B cell (primary cell): ENCODE measurements around the gene PROM2. TPM values are rescaled to one million over a fixed set of nuclear protein-coding genes. Genes with fewer than 3 reads are reported as not detected.

Experiments
- ATAC-seq: fragments of 200-7000 bp; cut with Tn5 transposase; one replicate; pipeline ENCODE4 v1.10.0; 2021; ENCODE audit warnings: low read depth, mild to moderate bottlenecking, moderate number of reproducible peaks, moderate library complexity
- CTCF ChIA-PET: fragments of 350-600 bp; sonication (Branson Sonifier 250); formaldehyde crosslinking; loops from one replicate; lab custom pipeline; 2021; ENCODE audit warnings: antibody characterized with exemption, inconsistent platforms; lab: Charles Lee
- POLR2A ChIA-PET: fragments of 350-600 bp; sonication (Branson Sonifier 250); formaldehyde crosslinking; loops from one replicate; lab custom pipeline; 2021; ENCODE audit warnings: antibody characterized with exemption; lab: Charles Lee
- DNase-seq: peaks from one replicate; pipeline ENCODE4 v3.0.0; 2013
- H2AFZ ChIP-seq: 2 replicates; pipeline ENCODE4 v1.6.1; 2012; ENCODE audit warnings: mild to moderate bottlenecking, low read depth, low read length; ENCODE audit not compliant: insufficient read depth, poor library complexity, severe bottlenecking
- H3K27ac ChIP-seq, 2 donors: 1 replicate in 1 of 2; 2 replicates in 1 of 2; pipeline ENCODE4 v1.5.1; 2012 to 2013; ENCODE audit warnings: low read length in 2 of 2, mild to moderate bottlenecking in 2 of 2, moderate library complexity in 1 of 2
- H3K27me3 ChIP-seq, 4 experiments: fragments of 200-600 bp in 1 of 4; sonication (generic) in 1 of 4; replicated peaks in 1 of 4; 1 replicate in 2 of 4; 2 replicates in 2 of 4; pipeline versions ENCODE4 v1.6.1 to v1.7.0; 2013 to 2016; ENCODE audit warnings: low read length in 3 of 4, mild to moderate bottlenecking in 2 of 4, mixed read lengths in 1 of 4, moderate library complexity in 1 of 4; ENCODE audit not compliant: insufficient read depth in 4 of 4, control insufficient read depth in 3 of 4; ENCODE audit errors: control extremely low read depth in 1 of 4
- H3K36me3 ChIP-seq, 2 experiments: replicated peaks in 1 of 2; 1 replicate in 1 of 2; 2 replicates in 1 of 2; pipeline versions ENCODE4 v1.6.1 to v1.7.1; 2013; ENCODE audit warnings: low read length in 1 of 2; ENCODE audit not compliant: insufficient read depth in 2 of 2, control insufficient read depth in 1 of 2; ENCODE audit errors: control extremely low read depth in 1 of 2, extremely low read depth in 1 of 2
- H3K4me1 ChIP-seq, 2 donors: fragments of 200-600 bp in 1 of 2; sonication (generic) in 1 of 2; 1 replicate in 1 of 2; 2 replicates in 1 of 2; pipeline versions ENCODE4 v1.5.1 to v1.6.1; 2013 to 2017; ENCODE audit warnings: low read length in 2 of 2; ENCODE audit not compliant: control insufficient read depth in 2 of 2, insufficient read depth in 2 of 2
- H3K4me2 ChIP-seq: replicated peaks from 2 replicates; pipeline ENCODE3; 2012; ENCODE audit warnings: mild to moderate bottlenecking, low read depth, low read length; ENCODE audit not compliant: poor library complexity, severe bottlenecking
- H3K4me3 ChIP-seq, 5 experiments: fragments of 200-600 bp in 1 of 5; sonication (generic) in 1 of 5; 1 replicate in 3 of 5; 2 replicates in 2 of 5; pipeline versions ENCODE4 v1.5.1 to v1.7.0; 2011 to 2016; ENCODE audit warnings: low read length in 4 of 5, mild to moderate bottlenecking in 4 of 5, low read depth in 2 of 5, control low read depth in 1 of 5, moderate library complexity in 1 of 5; ENCODE audit not compliant: insufficient read depth in 1 of 5; ENCODE audit errors: control extremely low read depth in 1 of 5, extremely low read depth in 1 of 5
- H3K79me2 ChIP-seq: fragments of 200-600 bp; sonication (generic); one replicate; pipeline ENCODE4 v1.6.0; 2016; ENCODE audit warnings: low read length; ENCODE audit not compliant: control insufficient read depth, insufficient read depth
- H3K9ac ChIP-seq: fragments of 200-600 bp; sonication (generic); 2 replicates; pipeline ENCODE4 v1.6.1; 2017; ENCODE audit warnings: mild to moderate bottlenecking, low read length, moderate library complexity
- H3K9me3 ChIP-seq, 3 donors: one replicate each; pipeline versions ENCODE4 v1.6.1 to v1.7.1; 2013; ENCODE audit warnings: low read length in 2 of 3; ENCODE audit not compliant: control insufficient read depth in 2 of 3, insufficient read depth in 1 of 3; ENCODE audit errors: control extremely low read depth in 1 of 3
- H4K20me1 ChIP-seq: 2 replicates; pipeline ENCODE4 v1.6.0; 2012; ENCODE audit warnings: mild to moderate bottlenecking, low read length; ENCODE audit not compliant: insufficient read depth, control insufficient read depth, poor library complexity, severe bottlenecking
- H3K27ac Mint-ChIP-seq: one replicate; pipeline ENCODE4 v1.8.0; 2021; ENCODE audit warnings: mixed read lengths
- H3K27me3 Mint-ChIP-seq: one replicate; pipeline ENCODE4 v1.8.0; 2021; ENCODE audit warnings: mixed read lengths
- H3K4me1 Mint-ChIP-seq: one replicate; pipeline ENCODE4 v1.8.0; 2021; ENCODE audit warnings: mixed read lengths
- H3K4me3 Mint-ChIP-seq: one replicate; pipeline ENCODE4 v1.8.0; 2021; ENCODE audit warnings: mixed read lengths
- H3K9me3 Mint-ChIP-seq: one replicate; pipeline ENCODE4 v1.8.0; 2022; ENCODE audit warnings: mixed read lengths; ENCODE audit not compliant: insufficient read depth
- CTCF ChIP-seq: fragments of 200-600 bp; IDR thresholded peaks from one replicate; pipeline ENCODE4 v1.8.0; 2022; ENCODE audit warnings: antibody characterized with exemption, mild to moderate bottlenecking
- EZH2 ChIP-seq: IDR thresholded peaks from 2 replicates; pipeline ENCODE4 v1.6.1; 2012; ENCODE audit warnings: borderline replicate concordance, low read depth, mild to moderate bottlenecking, moderate library complexity, low read length; ENCODE audit not compliant: insufficient read depth, poor library complexity, severe bottlenecking
- WGBS: methylation state at CpG from one replicate; pipeline ENCODE4 v1.1.5; 2013; ENCODE audit warnings: missing lambda C conversion rate; ENCODE audit not compliant: insufficient coverage; 5-methylcytosine and 5-hydroxymethylcytosine counted together
- intact Hi-C: fragments of 100-400 bp; cut with micrococcal nuclease; formaldehyde crosslinking; loops from one replicate; pipeline ENCODE4 v1.10.0; 2022
- polyA plus RNA-seq: library from polyadenylated mRNA; depleted of rRNA; stranded (reverse); fragments of >200 nt; gene quantifications from 2 replicates; pipeline ENCODE4 v1.2.3, GENCODE V29; 2012
- total RNA-seq, 2 donors: library from RNA; stranded (reverse); fragments of 120-200 nt in 1 of 2; gene quantifications; 1 replicate in 1 of 2; 2 replicates in 1 of 2; pipeline versions ENCODE4 v1.2.3 to v1.2.4, GENCODE V29; 2013 to 2022

PROM2 gene
- total and polyA plus RNA-seq, 2 donors (not counting 1 experiment from before 2014, with no cell fraction given): 0.67 to 1.3 TPM

- Histone ChIP-seq H3K79me2 (no peaks in the 10 kb centered on the region), H3K9me3 (peaks cover 2 to 30% (median 4%) of the 10 kb centered on the region in 3 donors), H3K27ac (no peak overlapping the region), H4K20me1 (no peaks in the 10 kb centered on the region), H3K27me3 (no peaks in the 10 kb centered on the region), H3K4me1 (no peaks in the 10 kb centered on the region), H3K9ac (no peak overlapping the region), H3K36me3 (no peaks in the 10 kb centered on the region), H3K4me2 (no peak overlapping the region), H3K4me3 (no peak overlapping the region), H2AFZ (no peak overlapping the region)
- Mint-ChIP-seq H3K4me1 (no peaks in the 10 kb centered on the region), H3K27ac (no peak overlapping the region), H3K9me3 (peaks cover 9% of the 10 kb centered on the region), H3K27me3 (no peaks in the 10 kb centered on the region), H3K4me3 (no peak overlapping the region)
- DNase-seq (no peak), ATAC-seq (no peak)
- POLR2A ChIA-PET: no interaction called here
- CTCF ChIA-PET: no interaction called here
- WGBS: 95% methylated on average over 4 of the region's 5 CpGs
- TF ChIP-seq CTCF (no peak), EZH2 (no peak)
- intact Hi-C loops: no loop called here
These were observed 13.6 kb downstream of the PROM2 start for GRCh38 chr2:95287806-95288205.

DNA sequence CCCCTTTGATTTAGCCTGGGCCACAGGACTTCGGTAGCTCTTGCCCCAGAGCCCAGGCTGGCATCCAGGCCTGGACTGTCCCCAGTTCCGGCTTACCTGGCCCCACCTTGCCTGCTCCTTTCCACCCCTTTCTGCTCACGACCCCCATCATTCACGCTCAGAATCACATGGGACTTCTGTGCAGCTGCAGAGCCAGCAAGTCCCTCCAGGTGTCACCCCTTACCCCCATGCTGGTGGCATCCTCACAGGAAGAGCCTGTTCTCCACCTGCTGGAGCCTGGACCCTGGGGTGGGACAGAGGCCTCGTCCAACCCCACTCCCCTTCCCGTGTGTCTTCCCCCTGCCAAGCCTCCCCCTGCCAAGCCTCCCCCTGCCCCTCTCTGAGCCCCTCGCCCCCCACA lies 15.0 kb downstream of the PROM2 start:
- Mint-ChIP-seq H3K9me3 (peaks cover 9% of the 10 kb centered on the region), H3K27ac (no peak overlapping the region), H3K27me3 (no peaks in the 10 kb centered on the region), H3K4me3 (no peak overlapping the region), H3K4me1 (no peaks in the 10 kb centered on the region)
- Histone ChIP-seq H3K27ac (no peak overlapping the region), H3K4me3 (no peak overlapping the region), H2AFZ (no peak overlapping the region), H3K79me2 (no peaks in the 10 kb centered on the region), H3K4me2 (no peak overlapping the region), H3K9me3 (peaks cover 2 to 42% (median 4%) of the 10 kb centered on the region in 3 donors), H3K27me3 (no peaks in the 10 kb centered on the region), H3K4me1 (no peaks in the 10 kb centered on the region), H3K36me3 (no peaks in the 10 kb centered on the region), H3K9ac (no peak overlapping the region), H4K20me1 (no peaks in the 10 kb centered on the region)
- intact Hi-C loops: no loop called here
- ChIA-PET POLR2A (no interaction called here), CTCF (no interaction called here)
- TF ChIP-seq EZH2: no peak
- no peak for TF ChIP-seq CTCF
- WGBS: 68% methylated on average over 4 of the region's 7 CpGs
- ATAC-seq (no peak), DNase-seq (no peak)
